ENCODE measurements around the gene C1QTNF1.

C1QTNF1 gene

GRCh38 chr17:79093270-79093669, 69.3 kb downstream of the C1QTNF1 start:
- H3K27me3 ChIP-seq (ENCODE audit: insufficient read depth, poor library complexity, severe bottlenecking), result peaks cover 39% of the 10 kb centered on the region
- no peak overlapping the region for H3K4me3 ChIP-seq (replicated peaks; ENCODE audit: insufficient read depth, low read length)
- TF ChIP-seq REST (IDR thresholded peaks at IDR 0.05; ENCODE audit: insufficient replicate concordance, low read depth), result no peak
- no peak for TF ChIP-seq POLR2AphosphoS5 (IDR thresholded peaks at IDR 0.05; ENCODE audit: low read depth)
- no peak for TF ChIP-seq GABPA (IDR thresholded peaks at IDR 0.05; ENCODE audit: low read depth)
- no peak for TF ChIP-seq CTCF (IDR thresholded peaks at IDR 0.05; ENCODE audit: insufficient read depth, low read length)
- TF ChIP-seq SPI1 (IDR thresholded peaks at IDR 0.05; ENCODE audit: borderline replicate concordance, low read depth), result no peak
- DNase-seq (ENCODE audit: low read depth in 1 of 2, low spot score in 1 of 2), result no peak
- no peak overlapping the region for H3K27ac ChIP-seq (replicated peaks)

GRCh38 chr17:79094261-79094660, 70.3 kb downstream of the C1QTNF1 start:
- H3K27ac ChIP-seq (replicated peaks), result no peak overlapping the region
- TF ChIP-seq CTCF (IDR thresholded peaks at IDR 0.05; ENCODE audit: insufficient read depth, low read length) (no peak), POLR2AphosphoS5 (IDR thresholded peaks at IDR 0.05; ENCODE audit: low read depth) (no peak), SPI1 (IDR thresholded peaks at IDR 0.05; ENCODE audit: borderline replicate concordance, low read depth) (no peak), GABPA (IDR thresholded peaks at IDR 0.05; ENCODE audit: low read depth) (no peak), REST (IDR thresholded peaks at IDR 0.05; ENCODE audit: insufficient replicate concordance, low read depth) (no peak)
- H3K4me3 ChIP-seq (replicated peaks; ENCODE audit: insufficient read depth, low read length), result no peak overlapping the region
- H3K27me3 ChIP-seq (ENCODE audit: insufficient read depth, poor library complexity, severe bottlenecking), result peaks cover 44% of the 10 kb centered on the region
- DNase-seq (ENCODE audit: low read depth in 1 of 2, low spot score in 1 of 2), result no peak

- DNase-seq (ENCODE audit: low read depth in 1 of 2, low spot score in 1 of 2), result no peak
- TF ChIP-seq POLR2AphosphoS5 (IDR thresholded peaks at IDR 0.05; ENCODE audit: low read depth) (no peak), CTCF (IDR thresholded peaks at IDR 0.05; ENCODE audit: insufficient read depth, low read length) (no peak), GABPA (IDR thresholded peaks at IDR 0.05; ENCODE audit: low read depth) (no peak), SPI1 (IDR thresholded peaks at IDR 0.05; ENCODE audit: borderline replicate concordance, low read depth) (no peak), REST (IDR thresholded peaks at IDR 0.05; ENCODE audit: insufficient replicate concordance, low read depth) (no peak)
- Histone ChIP-seq H3K27ac (replicated peaks) (no peak overlapping the region), H3K27me3 (ENCODE audit: insufficient read depth, poor library complexity, severe bottlenecking) (peaks cover 44% of the 10 kb centered on the region), H3K4me3 (replicated peaks; ENCODE audit: insufficient read depth, low read length) (no peak overlapping the region)
Observed at GRCh38 chr17:79095345-79096055, 71.5 kb downstream of the C1QTNF1 start.
